ENCODE data around the gene GRB2.

- no peak for TF ChIP-seq POLR2A (IDR thresholded peaks at IDR 0.05)
- TF ChIP-seq CTCF (IDR thresholded peaks at IDR 0.05) = no peak
- TF ChIP-seq POLR2AphosphoS5 (IDR thresholded peaks at IDR 0.05) = no peak
Observed at GRCh38 chr17:75321506-75321905, 84.0 kb downstream of the GRB2 start.

Data from prostate gland (tissue), 2 donors.